Fibroblast of pulmonary artery (primary cell): ENCODE results near the gene LRRC71.
A peak's percentile ranks its signal among the peaks of the same experiment; 100 is the strongest.

Source experiments
- DNase-seq: peaks from one replicate; pipeline ENCODE4 v3.0.0-alpha.2; 2010; ENCODE audit warnings: low read depth
- H3K4me3 ChIP-seq: replicated peaks from 2 replicates; pipeline ENCODE4 v1.5.1; 2011; ENCODE audit warnings: low read depth, mild to moderate bottlenecking, control low read depth, low read length, moderate library complexity
- TF ChIP-seq, protein P1 (sequence below): IDR thresholded peaks from 2 replicates; pipeline ENCODE4 v1.5.1; 2011; ENCODE audit warnings: mild to moderate bottlenecking, control low read depth, low read length, inconsistent platforms; ENCODE audit errors: missing control alignments

Gene LRRC71

DNA sequence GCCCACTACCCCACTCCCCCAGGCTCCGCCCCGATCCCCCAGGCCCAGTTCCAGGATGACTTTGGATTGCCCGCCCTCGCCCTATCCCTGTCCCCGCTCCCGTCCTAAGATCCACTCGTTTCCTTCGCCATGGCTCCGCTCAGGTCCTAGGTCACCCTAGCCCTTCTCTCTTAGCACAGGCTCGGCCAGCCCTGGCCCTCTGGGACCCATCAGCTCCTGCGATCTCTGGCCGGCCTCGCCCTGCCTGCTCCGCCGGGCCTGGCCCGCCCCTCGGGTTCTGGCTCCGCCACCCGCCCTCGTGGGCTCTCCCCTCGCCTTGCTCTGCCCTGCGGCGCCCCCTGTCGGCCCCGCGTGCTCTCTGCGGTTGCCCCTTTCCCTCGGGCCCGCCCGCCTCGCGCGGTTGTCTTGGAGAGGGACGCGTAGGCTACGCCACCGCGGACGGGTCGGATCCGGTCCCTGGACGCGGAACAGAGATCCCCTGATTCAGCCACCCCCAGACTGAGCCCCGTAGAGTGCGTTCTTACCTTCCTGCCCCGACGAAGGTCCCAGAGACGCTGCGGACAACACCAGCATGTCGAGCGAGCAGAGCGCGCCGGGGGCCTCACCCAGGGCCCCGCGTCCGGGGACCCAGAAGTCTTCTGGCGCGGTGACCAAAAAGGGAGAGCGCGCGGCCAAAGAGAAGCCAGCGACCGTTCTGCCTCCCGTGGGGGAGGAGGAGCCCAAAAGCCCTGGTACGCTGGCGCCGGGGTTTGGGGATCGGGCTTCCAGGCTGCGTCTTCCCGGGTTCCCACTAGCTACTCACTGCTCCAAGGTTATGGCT, at the start of gene LRRC71:
LRRC71 (plus strand) TSS at position 400 of the 820 bp plus-strand sequence; CDS start at position 572, 172 bp downstream.
- peak within 1 kb of the TSS; percentile 38 for H3K4me3 ChIP-seq

DNA sequence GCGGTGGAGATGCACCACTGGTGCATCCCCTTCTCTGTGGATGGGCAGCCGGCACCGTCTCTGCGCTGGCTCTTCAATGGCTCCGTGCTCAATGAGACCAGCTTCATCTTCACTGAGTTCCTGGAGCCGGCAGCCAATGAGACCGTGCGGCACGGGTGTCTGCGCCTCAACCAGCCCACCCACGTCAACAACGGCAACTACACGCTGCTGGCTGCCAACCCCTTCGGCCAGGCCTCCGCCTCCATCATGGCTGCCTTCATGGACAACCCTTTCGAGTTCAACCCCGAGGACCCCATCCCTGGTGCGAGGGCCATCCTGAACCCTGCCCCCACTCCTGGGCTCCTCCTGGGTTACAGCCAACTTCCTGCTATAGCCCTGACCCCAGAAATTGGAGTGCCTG, 46.8 kb upstream of the LRRC71 start:
- TF ChIP-seq, protein P1, sequence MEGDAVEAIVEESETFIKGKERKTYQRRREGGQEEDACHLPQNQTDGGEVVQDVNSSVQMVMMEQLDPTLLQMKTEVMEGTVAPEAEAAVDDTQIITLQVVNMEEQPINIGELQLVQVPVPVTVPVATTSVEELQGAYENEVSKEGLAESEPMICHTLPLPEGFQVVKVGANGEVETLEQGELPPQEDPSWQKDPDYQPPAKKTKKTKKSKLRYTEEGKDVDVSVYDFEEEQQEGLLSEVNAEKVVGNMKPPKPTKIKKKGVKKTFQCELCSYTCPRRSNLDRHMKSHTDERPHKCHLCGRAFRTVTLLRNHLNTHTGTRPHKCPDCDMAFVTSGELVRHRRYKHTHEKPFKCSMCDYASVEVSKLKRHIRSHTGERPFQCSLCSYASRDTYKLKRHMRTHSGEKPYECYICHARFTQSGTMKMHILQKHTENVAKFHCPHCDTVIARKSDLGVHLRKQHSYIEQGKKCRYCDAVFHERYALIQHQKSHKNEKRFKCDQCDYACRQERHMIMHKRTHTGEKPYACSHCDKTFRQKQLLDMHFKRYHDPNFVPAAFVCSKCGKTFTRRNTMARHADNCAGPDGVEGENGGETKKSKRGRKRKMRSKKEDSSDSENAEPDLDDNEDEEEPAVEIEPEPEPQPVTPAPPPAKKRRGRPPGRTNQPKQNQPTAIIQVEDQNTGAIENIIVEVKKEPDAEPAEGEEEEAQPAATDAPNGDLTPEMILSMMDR = no peak
- DNase-seq = no peak
- H3K4me3 ChIP-seq = no peak overlapping the region

More for the DNA sequence above, at the start of gene LRRC71:
- DNase-seq = peak; percentile 78
- TF ChIP-seq, protein P1 = peak; percentile 58

DNA sequence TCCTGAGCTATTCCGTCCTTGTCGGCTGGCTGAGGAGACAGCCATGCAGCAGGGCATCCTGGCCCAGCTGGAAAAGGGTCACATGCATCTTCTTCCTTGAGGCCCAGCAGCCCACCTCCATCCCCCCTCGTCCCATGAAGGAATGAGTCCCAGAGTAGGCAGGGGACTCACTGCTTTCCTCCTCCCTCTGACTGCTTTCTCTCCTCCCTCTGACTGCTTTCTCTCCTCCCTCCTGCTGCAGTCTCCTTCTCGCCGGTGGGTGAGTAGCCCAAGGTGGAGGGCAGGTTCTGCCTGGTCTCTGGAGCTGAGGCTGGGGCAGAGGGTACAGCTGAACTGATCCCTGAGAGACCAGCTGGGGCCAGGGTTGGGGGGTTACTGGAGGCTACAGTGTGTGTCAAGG, 46.3 kb upstream of the LRRC71 start:
- TF ChIP-seq, protein P1 = no peak

DNA sequence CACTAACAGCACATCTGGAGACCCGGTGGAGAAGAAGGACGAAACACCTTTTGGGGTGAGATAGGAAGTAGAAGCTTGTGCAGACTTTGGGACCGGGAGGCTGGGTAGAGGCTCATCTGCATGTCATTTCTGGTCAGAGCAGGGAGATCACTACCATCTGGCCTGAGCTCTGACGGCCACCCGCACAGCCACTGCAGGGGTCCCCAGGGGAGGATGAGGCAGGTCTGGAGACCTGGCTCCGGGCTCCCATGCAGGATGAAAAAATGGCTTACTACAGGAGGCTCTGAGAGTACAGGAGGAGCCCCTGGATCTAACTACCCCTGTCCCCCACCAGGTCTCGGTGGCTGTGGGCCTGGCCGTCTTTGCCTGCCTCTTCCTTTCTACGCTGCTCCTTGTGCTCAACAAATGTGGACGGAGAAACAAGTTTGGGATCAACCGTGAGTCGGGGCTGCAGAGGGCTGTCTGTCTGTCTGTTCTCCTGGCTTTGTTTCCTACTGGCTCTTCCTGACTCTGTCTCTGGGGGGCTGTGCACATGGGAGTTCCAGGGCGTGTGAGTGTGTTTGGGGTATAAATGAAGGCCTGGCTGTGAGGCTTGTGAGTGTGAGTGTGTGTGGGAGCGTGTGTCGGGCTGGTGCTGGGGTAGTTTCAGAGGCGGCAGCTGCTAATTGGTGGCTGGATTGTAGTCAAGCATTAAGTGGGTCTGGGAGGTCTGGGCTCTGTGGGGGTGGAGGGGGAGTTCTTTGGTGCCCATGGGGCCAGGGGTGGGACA, 45.7 kb upstream of the LRRC71 start:
- DNase-seq = no peak
- H3K4me3 ChIP-seq = no peak overlapping the region
- TF ChIP-seq, protein P1 = no peak

More for the DNA sequence above, 46.3 kb upstream of the LRRC71 start:
- H3K4me3 ChIP-seq = no peak overlapping the region
- no peak for DNase-seq

DNA sequence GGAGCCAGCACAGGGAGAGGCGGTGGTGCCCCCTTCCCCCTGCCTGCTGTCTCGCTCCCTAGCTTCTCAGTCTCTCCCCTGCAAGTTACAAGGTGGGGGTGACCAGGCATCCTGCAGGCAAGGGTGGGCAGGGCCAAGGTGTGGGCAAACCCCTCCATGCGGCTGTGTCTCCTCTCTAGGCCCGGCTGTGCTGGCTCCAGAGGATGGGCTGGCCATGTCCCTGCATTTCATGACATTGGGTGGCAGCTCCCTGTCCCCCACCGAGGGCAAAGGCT, 45.2 kb upstream of the LRRC71 start:
- no peak for DNase-seq
- no peak overlapping the region for H3K4me3 ChIP-seq
- TF ChIP-seq, protein P1 = no peak

DNA sequence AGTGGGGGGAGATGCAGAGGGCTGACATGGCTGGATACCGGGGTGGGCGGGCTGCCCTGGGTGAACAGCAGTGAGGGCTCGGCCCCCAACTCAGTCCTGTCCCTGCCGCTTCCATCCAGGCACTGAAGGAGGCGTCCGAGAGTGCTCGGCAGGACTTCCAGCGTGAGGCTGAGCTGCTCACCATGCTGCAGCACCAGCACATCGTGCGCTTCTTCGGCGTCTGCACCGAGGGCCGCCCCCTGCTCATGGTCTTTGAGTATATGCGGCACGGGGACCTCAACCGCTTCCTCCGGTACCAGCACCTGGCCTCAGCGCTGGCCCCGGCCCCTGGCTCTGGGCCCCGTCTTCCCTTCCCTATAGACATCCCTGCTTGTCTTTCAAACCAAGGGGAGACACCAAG, 44.2 kb upstream of the LRRC71 start:
- H3K4me3 ChIP-seq = no peak overlapping the region
- DNase-seq = no peak
- TF ChIP-seq, protein P1 = peak; percentile 20
